ENCODE data around the gene CD300LG.
"Not testable (repeated sequence)": the region's sequence is repeated elsewhere in the genome, so short reads cannot be mapped to it uniquely, and the experiment has no call there.

Gene CD300LG

GRCh38 chr17:43846963-43847371 lies at the start of gene CD300LG:
Gene CD300LG (plus strand): TSS chr17:43847176. CDS start chr17:43847217, 41 bp downstream.
- peak; percentile 42 for DNase-seq

GRCh38 chr17:43798024-43798423 lies 49.0 kb upstream of the CD300LG start:
- not testable (repeated sequence) for DNase-seq

GRCh38 chr17:43799047-43799446 lies 47.9 kb upstream of the CD300LG start:
- no peak for DNase-seq

GRCh38 chr17:43800736-43801135 lies 46.2 kb upstream of the CD300LG start:
- DNase-seq, result no peak

GRCh38 chr17:43801844-43802243 lies 45.1 kb upstream of the CD300LG start:
- no peak for DNase-seq

- DNase-seq, result no peak
Measured at GRCh38 chr17:43803758-43804157, 43.2 kb upstream of the CD300LG start.

GRCh38 chr17:43805117-43805516 lies 41.9 kb upstream of the CD300LG start:
- DNase-seq, result no peak

GRCh38 chr17:43808076-43808475 lies 38.9 kb upstream of the CD300LG start:
- DNase-seq, result no peak

- no peak for DNase-seq
Measured at GRCh38 chr17:43809121-43809520, 37.9 kb upstream of the CD300LG start.

GRCh38 chr17:43810226-43810715 lies 36.7 kb upstream of the CD300LG start:
- no peak for DNase-seq

GRCh38 chr17:43810823-43811222 lies 36.2 kb upstream of the CD300LG start:
- no peak for DNase-seq

GRCh38 chr17:43812396-43813265 lies 34.3 kb upstream of the CD300LG start:
- DNase-seq, result no peak

- no peak for DNase-seq
Measured at GRCh38 chr17:43813386-43813785, 33.6 kb upstream of the CD300LG start.

GRCh38 chr17:43814026-43814425 lies 33.0 kb upstream of the CD300LG start:
- no peak for DNase-seq

- no peak for DNase-seq
Measured at GRCh38 chr17:43814714-43815113, 32.3 kb upstream of the CD300LG start.

GRCh38 chr17:43816336-43817320 lies 30.3 kb upstream of the CD300LG start:
- DNase-seq, result no peak

GRCh38 chr17:43817826-43818225 lies 29.1 kb upstream of the CD300LG start:
- no peak for DNase-seq

- no peak for DNase-seq
Measured at GRCh38 chr17:43818966-43819365, 28.0 kb upstream of the CD300LG start.

GRCh38 chr17:43820759-43821158 lies 26.2 kb upstream of the CD300LG start:
- DNase-seq, result no peak

GRCh38 chr17:43822570-43823190 lies 24.3 kb upstream of the CD300LG start:
- DNase-seq, result no peak

GRCh38 chr17:43823350-43824084 lies 23.5 kb upstream of the CD300LG start:
- DNase-seq, result no peak

- DNase-seq, result no peak
Measured at GRCh38 chr17:43825567-43825966, 21.4 kb upstream of the CD300LG start.

Data from right hindlimb (tissue), 1 donor.